ENCODE data around the gene PEX7. TPM values are rescaled to one million over a fixed set of nuclear protein-coding genes. Genes with fewer than 3 reads are reported as not detected.

PEX7 gene
- total RNA-seq, 1 experiment from 2014 or later = 9.9 TPM

DNA sequence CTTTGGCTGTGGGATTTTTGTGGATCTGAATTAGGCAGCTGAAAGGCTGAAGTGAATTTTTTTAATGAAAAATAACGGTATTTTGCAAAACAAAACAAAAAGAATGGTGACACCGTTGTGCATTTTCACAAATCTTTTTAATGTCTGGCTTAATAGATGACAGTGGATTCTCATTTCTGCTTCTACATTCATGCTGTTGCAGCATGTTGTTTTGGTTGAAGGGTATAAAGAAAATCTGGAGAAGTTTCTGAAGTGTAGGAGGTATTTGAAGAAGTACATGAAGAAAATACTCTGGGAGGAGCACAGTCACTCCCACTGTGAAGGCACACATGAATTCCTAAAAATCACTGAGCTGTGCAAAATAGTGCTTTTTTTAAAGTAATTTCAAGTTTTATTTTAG lies 27.0 kb upstream of the PEX7 start:
- peaks cover 7% of the 10 kb centered on the region; the same call in 1 of the 2 replicates for H3K79me2 ChIP-seq (ENCODE audit: low read length)
- H3K9me3 ChIP-seq (ENCODE audit: low read length) = no peaks in the 10 kb centered on the region
- H3K4me2 ChIP-seq (ENCODE audit: low read length) = no peak overlapping the region
- no peaks in the 10 kb centered on the region for H3K36me3 ChIP-seq (ENCODE audit: low read depth, low read length)
- TF ChIP-seq EZH2 (IDR thresholded peaks at IDR 0.05; ENCODE audit: low read length, unreplicated experiment) (no peak), EZH2phosphoT487 (IDR thresholded peaks at IDR 0.05; ENCODE audit: borderline replicate concordance, low read length) (no peak)
- no peak overlapping the region for H3K9ac ChIP-seq (ENCODE audit: low read length)
- no peaks in the 10 kb centered on the region for H3F3A ChIP-seq (ENCODE audit: low read length, unreplicated experiment)
- peaks cover 7% of the 10 kb centered on the region; the same call in 1 of the 2 replicates for H3K4me1 ChIP-seq (ENCODE audit: insufficient read depth, low read length)
- intact Hi-C loops (cut with micrococcal nuclease) = no loop called here
- H3K4me3 ChIP-seq (ENCODE audit: low read length) = no peak overlapping the region
- H4K20me1 ChIP-seq (ENCODE audit: low read length) = no peaks in the 10 kb centered on the region
- H3K9me2 ChIP-seq (replicated peaks; ENCODE audit: low read length) = no peaks in the 10 kb centered on the region
- ChIA-PET POLR2A (ENCODE audit: unreplicated experiment) (no interaction called here), CTCF (interaction anchor here (1.2 kb wide), 1 partner anchor 152 kb away, joined by 6 read pairs; no protein-coding TSS in a partner anchor)
- DNase-seq (no peak), ATAC-seq (no peak)
- H2AFZ ChIP-seq (ENCODE audit: low read length) = no peak overlapping the region
- H3K27me3 ChIP-seq (ENCODE audit: low read length) = no peaks in the 10 kb centered on the region
- no TSS peak for BruUV-seq (replicated peaks)
- no peak overlapping the region for H3K27ac ChIP-seq (ENCODE audit: low read length)

DNA sequence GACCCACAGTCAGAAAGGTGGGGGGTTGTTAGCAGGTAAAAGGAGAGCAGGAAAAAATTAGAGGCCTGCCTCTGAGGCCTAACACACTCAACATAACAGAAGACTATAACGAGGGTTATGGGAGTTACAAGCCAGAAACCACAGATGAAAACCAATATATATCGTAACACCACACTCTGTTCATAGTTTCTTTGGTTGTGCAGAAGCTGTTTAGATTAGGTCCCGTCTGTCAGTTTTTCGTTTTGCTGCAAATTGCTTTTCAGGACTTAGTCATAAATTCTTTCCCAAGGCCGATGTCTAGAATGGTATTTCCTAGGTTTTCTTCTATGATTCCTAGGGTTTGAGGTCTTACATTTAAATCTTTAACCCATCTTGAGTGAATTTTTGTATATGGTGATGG lies 26.4 kb upstream of the PEX7 start:
- Histone ChIP-seq H4K20me1 (ENCODE audit: low read length) (no peaks in the 10 kb centered on the region), H3K27ac (ENCODE audit: low read length) (no peak overlapping the region), H3K4me2 (ENCODE audit: low read length) (no peak overlapping the region), H3K9ac (ENCODE audit: low read length) (no peak overlapping the region), H3K4me1 (ENCODE audit: insufficient read depth, low read length) (0 out of 2 replicates have a peak, but pooled peaks cover 4% of the 10 kb centered on the region), H3K79me2 (ENCODE audit: low read length) (0 out of 2 replicates have a peak, but pooled peaks cover under 1% of the 10 kb centered on the region), H3F3A (ENCODE audit: low read length, unreplicated experiment) (no peaks in the 10 kb centered on the region), H2AFZ (ENCODE audit: low read length) (no peak overlapping the region), H3K27me3 (ENCODE audit: low read length) (no peaks in the 10 kb centered on the region), H3K9me2 (replicated peaks; ENCODE audit: low read length) (no peaks in the 10 kb centered on the region), H3K9me3 (ENCODE audit: low read length) (no peaks in the 10 kb centered on the region), H3K36me3 (ENCODE audit: low read depth, low read length) (no peaks in the 10 kb centered on the region), H3K4me3 (ENCODE audit: low read length) (no peak overlapping the region)
- ATAC-seq (no peak), DNase-seq (no peak)
- CTCF ChIA-PET = interaction anchor here (1.2 kb wide), 1 partner anchor 152 kb away, joined by 6 read pairs; no protein-coding TSS in a partner anchor
- no TSS peak for BruUV-seq (replicated peaks)
- POLR2A ChIA-PET (ENCODE audit: unreplicated experiment) = no interaction called here
- TF ChIP-seq EZH2phosphoT487 (IDR thresholded peaks at IDR 0.05; ENCODE audit: borderline replicate concordance, low read length) = no peak
- TF ChIP-seq, protein P1, sequence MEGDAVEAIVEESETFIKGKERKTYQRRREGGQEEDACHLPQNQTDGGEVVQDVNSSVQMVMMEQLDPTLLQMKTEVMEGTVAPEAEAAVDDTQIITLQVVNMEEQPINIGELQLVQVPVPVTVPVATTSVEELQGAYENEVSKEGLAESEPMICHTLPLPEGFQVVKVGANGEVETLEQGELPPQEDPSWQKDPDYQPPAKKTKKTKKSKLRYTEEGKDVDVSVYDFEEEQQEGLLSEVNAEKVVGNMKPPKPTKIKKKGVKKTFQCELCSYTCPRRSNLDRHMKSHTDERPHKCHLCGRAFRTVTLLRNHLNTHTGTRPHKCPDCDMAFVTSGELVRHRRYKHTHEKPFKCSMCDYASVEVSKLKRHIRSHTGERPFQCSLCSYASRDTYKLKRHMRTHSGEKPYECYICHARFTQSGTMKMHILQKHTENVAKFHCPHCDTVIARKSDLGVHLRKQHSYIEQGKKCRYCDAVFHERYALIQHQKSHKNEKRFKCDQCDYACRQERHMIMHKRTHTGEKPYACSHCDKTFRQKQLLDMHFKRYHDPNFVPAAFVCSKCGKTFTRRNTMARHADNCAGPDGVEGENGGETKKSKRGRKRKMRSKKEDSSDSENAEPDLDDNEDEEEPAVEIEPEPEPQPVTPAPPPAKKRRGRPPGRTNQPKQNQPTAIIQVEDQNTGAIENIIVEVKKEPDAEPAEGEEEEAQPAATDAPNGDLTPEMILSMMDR (conservative IDR thresholded peaks at IDR 0.05; ENCODE audit: low read depth, low read length) = no peak
- no peak for TF ChIP-seq EZH2 (IDR thresholded peaks at IDR 0.05; ENCODE audit: low read length, unreplicated experiment)
- intact Hi-C loops (cut with micrococcal nuclease) = no loop called here

- H3K9me2 ChIP-seq (replicated peaks; ENCODE audit: low read length) = no peaks in the 10 kb centered on the region
- H2AFZ ChIP-seq (ENCODE audit: low read length) = no peak overlapping the region
- no peaks in the 10 kb centered on the region for H3K79me2 ChIP-seq (ENCODE audit: low read length)
- ATAC-seq (no peak), DNase-seq (no peak)
- H3K4me3 ChIP-seq (ENCODE audit: low read length) = no peak overlapping the region
- H3K36me3 ChIP-seq (ENCODE audit: low read depth, low read length) = no peaks in the 10 kb centered on the region
- no peak overlapping the region for H3K27ac ChIP-seq (ENCODE audit: low read length)
- 0 out of 2 replicates have a peak, but pooled peaks cover 4% of the 10 kb centered on the region for H3K4me1 ChIP-seq (ENCODE audit: insufficient read depth, low read length)
- no peaks in the 10 kb centered on the region for H4K20me1 ChIP-seq (ENCODE audit: low read length)
- no peaks in the 10 kb centered on the region for H3F3A ChIP-seq (ENCODE audit: low read length, unreplicated experiment)
- CTCF ChIA-PET = no interaction called here
- no peaks in the 10 kb centered on the region for H3K27me3 ChIP-seq (ENCODE audit: low read length)
- POLR2A ChIA-PET (ENCODE audit: unreplicated experiment) = no interaction called here
- no peak overlapping the region for H3K9ac ChIP-seq (ENCODE audit: low read length)
- H3K4me2 ChIP-seq (ENCODE audit: low read length) = no peak overlapping the region
- intact Hi-C loops (cut with micrococcal nuclease) = no loop called here
- no peak for TF ChIP-seq EZH2 (IDR thresholded peaks at IDR 0.05; ENCODE audit: low read length, unreplicated experiment)
- no peak for TF ChIP-seq EZH2phosphoT487 (IDR thresholded peaks at IDR 0.05; ENCODE audit: borderline replicate concordance, low read length)
- TF ChIP-seq, protein P1 (conservative IDR thresholded peaks at IDR 0.05; ENCODE audit: low read depth, low read length) = no peak
- BruUV-seq (replicated peaks) = no TSS peak
- H3K9me3 ChIP-seq (ENCODE audit: low read length) = no peaks in the 10 kb centered on the region
Measured at GRCh38 chr6:136798044-136798443, 24.3 kb upstream of the PEX7 start.

Data from PC-3 (cell line).